ENCODE data around the gene ANXA2R.

Gene ANXA2R

GRCh38 chr5:43039471-43040286, 440 bp downstream of the ANXA2R start:
- H3K4me3 Mint-ChIP-seq, result peak overlapping the region; percentile 71
- no peak overlapping the region for H3K27ac Mint-ChIP-seq
- H3K27me3 Mint-ChIP-seq (ENCODE audit: low read depth, poor library complexity), result peaks cover 94% of the 10 kb centered on the region
- peak; percentile 52 for DNase-seq
- H3K9me3 Mint-ChIP-seq, result peaks cover 8% of the 10 kb centered on the region
- TF ChIP-seq CTCF (IDR thresholded peaks at IDR 0.05), result no peak
- no peaks in the 10 kb centered on the region for H3K36me3 Mint-ChIP-seq (ENCODE audit: low read depth)
- peaks cover 49% of the 10 kb centered on the region for H3K4me1 Mint-ChIP-seq

- Mint-ChIP-seq H3K4me1 (peaks cover 49% of the 10 kb centered on the region), H3K36me3 (ENCODE audit: low read depth) (no peaks in the 10 kb centered on the region), H3K27ac (no peak overlapping the region), H3K27me3 (ENCODE audit: low read depth, poor library complexity) (peaks cover 94% of the 10 kb centered on the region), H3K9me3 (peaks cover 8% of the 10 kb centered on the region), H3K4me3 (peak overlapping the region; percentile 71)
- no peak for TF ChIP-seq CTCF (IDR thresholded peaks at IDR 0.05)
- DNase-seq, result no peak
Observed at GRCh38 chr5:43039152-43039470, 1.0 kb downstream of the ANXA2R start.

- no peak for DNase-seq
- Mint-ChIP-seq H3K4me1 (peaks cover 54% of the 10 kb centered on the region), H3K4me3 (no peak overlapping the region), H3K27me3 (ENCODE audit: low read depth, poor library complexity) (peaks cover 98% of the 10 kb centered on the region), H3K9me3 (peaks cover 8% of the 10 kb centered on the region), H3K36me3 (ENCODE audit: low read depth) (no peaks in the 10 kb centered on the region), H3K27ac (no peak overlapping the region)
- TF ChIP-seq CTCF (IDR thresholded peaks at IDR 0.05), result no peak
Observed at GRCh38 chr5:43038496-43038989, 1.6 kb downstream of the ANXA2R start.

GRCh38 chr5:43037636-43038495, 2.3 kb downstream of the ANXA2R start:
- Mint-ChIP-seq H3K36me3 (ENCODE audit: low read depth) (no peaks in the 10 kb centered on the region), H3K4me3 (no peak overlapping the region), H3K27ac (no peak overlapping the region), H3K27me3 (ENCODE audit: low read depth, poor library complexity) (peaks cover 99% of the 10 kb centered on the region), H3K4me1 (peaks cover 49% of the 10 kb centered on the region), H3K9me3 (peaks cover 8% of the 10 kb centered on the region)
- DNase-seq, result no peak
- no peak for TF ChIP-seq CTCF (IDR thresholded peaks at IDR 0.05)

- peak; percentile 35 for DNase-seq
- Mint-ChIP-seq H3K4me1 (peaks cover 44% of the 10 kb centered on the region), H3K4me3 (no peak overlapping the region), H3K9me3 (peaks cover 8% of the 10 kb centered on the region), H3K27me3 (ENCODE audit: low read depth, poor library complexity) (peaks cover 96% of the 10 kb centered on the region), H3K36me3 (ENCODE audit: low read depth) (no peaks in the 10 kb centered on the region), H3K27ac (no peak overlapping the region)
- no peak for TF ChIP-seq CTCF (IDR thresholded peaks at IDR 0.05)
Observed at GRCh38 chr5:43036856-43037635, 3.1 kb downstream of the ANXA2R start.

Data from nephron progenitor cell (in vitro differentiated cells).